GM12874 (cell line): ENCODE measurements around the gene SCUBE1.

Source experiments
- TF ChIP-seq, protein P1 (sequence below): IDR thresholded peaks from 2 replicates; pipeline ENCODE4 v1.5.1; 2011; ENCODE audit warnings: low read depth, mild to moderate bottlenecking, control low read depth, low read length, moderate library complexity; ENCODE audit not compliant: insufficient read depth

Gene SCUBE1

GRCh38 chr22:43375951-43376455 is 32.8 kb upstream of the SCUBE1 start:
- TF ChIP-seq, protein P1, sequence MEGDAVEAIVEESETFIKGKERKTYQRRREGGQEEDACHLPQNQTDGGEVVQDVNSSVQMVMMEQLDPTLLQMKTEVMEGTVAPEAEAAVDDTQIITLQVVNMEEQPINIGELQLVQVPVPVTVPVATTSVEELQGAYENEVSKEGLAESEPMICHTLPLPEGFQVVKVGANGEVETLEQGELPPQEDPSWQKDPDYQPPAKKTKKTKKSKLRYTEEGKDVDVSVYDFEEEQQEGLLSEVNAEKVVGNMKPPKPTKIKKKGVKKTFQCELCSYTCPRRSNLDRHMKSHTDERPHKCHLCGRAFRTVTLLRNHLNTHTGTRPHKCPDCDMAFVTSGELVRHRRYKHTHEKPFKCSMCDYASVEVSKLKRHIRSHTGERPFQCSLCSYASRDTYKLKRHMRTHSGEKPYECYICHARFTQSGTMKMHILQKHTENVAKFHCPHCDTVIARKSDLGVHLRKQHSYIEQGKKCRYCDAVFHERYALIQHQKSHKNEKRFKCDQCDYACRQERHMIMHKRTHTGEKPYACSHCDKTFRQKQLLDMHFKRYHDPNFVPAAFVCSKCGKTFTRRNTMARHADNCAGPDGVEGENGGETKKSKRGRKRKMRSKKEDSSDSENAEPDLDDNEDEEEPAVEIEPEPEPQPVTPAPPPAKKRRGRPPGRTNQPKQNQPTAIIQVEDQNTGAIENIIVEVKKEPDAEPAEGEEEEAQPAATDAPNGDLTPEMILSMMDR = no peak

DNA sequence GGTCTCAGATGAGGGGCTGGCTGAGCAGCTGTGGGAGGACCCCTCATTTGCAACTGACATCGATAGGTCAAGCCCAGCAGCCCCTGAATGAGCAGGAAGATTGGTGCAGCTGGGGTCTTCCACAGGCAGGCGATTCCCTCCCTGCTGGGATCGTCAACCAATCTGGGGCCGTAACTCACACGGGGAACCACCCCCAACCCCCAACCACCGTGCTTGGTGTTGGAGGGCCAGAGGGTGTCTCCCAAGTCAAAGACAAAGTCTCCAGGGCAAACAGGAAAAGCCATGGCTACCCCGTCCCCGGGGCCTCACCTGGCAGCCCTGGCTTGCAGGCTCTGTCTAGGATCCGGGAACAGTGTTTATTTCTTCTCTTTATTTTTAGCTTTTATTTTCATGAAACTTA is 26.9 kb upstream of the SCUBE1 start:
- TF ChIP-seq, protein P1 = no peak

GRCh38 chr22:43365715-43366440 is 22.7 kb upstream of the SCUBE1 start:
- TF ChIP-seq, protein P1 = no peak

- TF ChIP-seq, protein P1 = no peak
Observed at GRCh38 chr22:43364169-43364435, 20.9 kb upstream of the SCUBE1 start.

- TF ChIP-seq, protein P1 = no peak
Observed at GRCh38 chr22:43363315-43364168, 20.4 kb upstream of the SCUBE1 start.

DNA sequence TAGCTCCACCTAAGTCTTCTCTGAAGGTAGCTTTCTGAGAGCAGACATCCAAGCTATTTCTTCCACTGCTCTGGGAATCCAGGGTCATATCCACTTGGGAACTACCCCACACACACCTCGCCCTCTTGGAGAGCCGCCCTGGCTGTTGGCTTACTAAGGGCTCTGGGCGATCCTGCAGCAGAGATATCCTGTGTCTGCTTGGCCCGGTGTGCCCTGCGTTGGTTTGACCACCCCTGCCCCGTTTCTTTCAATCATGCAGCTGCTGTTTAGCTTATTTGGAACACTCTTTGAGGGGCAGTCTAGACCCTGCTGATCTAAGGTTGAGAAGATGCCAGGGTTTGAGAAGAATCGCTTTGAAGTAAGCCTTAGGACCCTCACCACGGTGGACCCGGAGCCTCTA is 17.4 kb upstream of the SCUBE1 start:
- TF ChIP-seq, protein P1 = no peak

DNA sequence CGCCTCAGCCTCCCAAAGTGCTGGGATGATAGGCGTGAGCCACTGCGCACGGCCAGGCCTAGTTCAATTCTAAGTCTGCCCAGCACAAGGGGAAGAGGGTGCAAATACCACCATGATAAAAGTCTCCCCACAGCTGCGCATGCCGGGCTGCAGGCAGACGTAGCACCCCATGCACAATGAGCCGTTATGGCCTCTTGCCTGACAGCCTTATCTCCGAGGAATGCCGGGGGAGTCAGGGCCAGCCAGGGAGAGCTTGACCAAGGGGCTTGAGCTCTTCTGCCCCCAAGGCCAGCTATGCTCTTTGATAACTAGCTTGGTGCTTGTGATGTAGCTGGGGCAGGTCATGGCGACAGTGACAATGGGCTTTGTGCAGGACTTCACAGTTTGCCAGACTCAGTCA is 13.7 kb upstream of the SCUBE1 start:
- TF ChIP-seq, protein P1 = no peak
